HG03196 (cell line): ENCODE results near the gene IMPDH1.

ENCODE experiments used
- ATAC-seq: cut with Tn5 transposase; IDR thresholded peaks from one replicate; pipeline ENCODE4 v1.9.1; 2021; ENCODE audit not compliant: unreplicated experiment

Gene IMPDH1

GRCh38 chr7:128434413-128435326 is 24.9 kb upstream of the IMPDH1 start:
- no peak for ATAC-seq

GRCh38 chr7:128431754-128432153 is 22.0 kb upstream of the IMPDH1 start:
- no peak for ATAC-seq

DNA sequence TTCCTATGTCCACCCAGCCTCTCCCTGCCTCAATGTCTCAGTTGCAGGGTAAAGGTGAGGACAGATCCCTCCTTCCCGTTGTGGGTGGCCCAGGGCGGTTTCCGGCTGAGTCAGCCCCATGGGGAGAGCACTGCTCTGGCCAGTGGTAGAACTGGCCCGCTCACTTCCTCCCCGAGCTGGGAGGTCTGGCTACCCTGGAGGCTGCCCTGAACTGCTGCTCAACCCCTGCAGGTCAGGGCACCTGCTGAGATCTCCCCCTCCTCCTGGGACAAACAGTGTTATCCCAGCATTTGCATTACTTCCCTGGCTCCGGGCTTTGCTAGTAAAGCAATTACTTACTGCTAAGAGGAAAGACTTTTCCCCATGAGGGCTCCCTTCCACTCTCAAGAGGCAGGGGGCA is 21.4 kb upstream of the IMPDH1 start:
- no peak for ATAC-seq

DNA sequence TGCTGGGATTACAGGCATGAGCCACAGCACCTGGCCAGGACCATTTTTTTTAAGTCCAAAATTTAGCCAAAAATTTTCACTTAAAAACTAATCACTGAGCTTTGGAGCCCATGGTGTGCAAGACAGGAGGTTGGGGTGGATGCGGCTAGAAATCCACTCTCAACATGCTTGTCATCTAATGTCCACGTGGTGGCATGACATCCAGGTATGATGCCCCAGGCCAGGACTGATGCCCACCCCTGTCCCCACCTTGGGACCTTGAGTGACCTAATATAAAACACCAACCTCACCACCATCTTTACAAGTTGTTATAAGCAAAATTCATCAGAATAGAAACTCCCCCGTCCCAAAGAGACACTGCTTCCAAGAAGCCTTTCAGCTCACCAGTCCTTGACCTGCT is 20.4 kb upstream of the IMPDH1 start:
- no peak for ATAC-seq

DNA sequence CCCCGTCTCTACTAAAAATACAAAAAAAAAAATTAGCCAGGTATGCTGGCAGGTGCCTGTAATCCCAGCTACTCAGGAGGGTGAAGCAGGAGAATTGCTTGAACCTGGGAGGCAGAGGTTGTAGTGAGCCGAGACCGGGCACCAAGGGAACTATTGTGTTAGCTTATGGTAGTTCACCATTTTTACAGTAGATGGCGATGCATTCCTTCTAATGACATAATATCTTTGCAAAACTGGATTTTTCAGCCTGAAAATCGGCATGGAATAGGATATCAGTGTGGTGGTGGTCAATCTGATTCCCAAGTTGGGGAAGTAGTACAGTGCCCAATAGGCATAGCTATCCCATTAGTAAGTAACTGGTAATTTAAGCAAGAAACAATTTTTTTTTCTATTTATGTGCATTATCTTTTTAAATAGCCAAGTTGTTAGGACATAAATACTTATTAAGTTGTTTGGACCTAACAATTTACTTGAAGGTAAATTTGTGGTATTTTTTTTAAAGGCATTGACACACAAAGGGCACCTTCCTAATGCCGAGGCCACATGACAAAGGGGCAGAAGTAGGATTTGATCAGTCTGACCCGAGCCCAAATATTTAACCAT is 17.6 kb upstream of the IMPDH1 start:
- no peak for ATAC-seq

DNA sequence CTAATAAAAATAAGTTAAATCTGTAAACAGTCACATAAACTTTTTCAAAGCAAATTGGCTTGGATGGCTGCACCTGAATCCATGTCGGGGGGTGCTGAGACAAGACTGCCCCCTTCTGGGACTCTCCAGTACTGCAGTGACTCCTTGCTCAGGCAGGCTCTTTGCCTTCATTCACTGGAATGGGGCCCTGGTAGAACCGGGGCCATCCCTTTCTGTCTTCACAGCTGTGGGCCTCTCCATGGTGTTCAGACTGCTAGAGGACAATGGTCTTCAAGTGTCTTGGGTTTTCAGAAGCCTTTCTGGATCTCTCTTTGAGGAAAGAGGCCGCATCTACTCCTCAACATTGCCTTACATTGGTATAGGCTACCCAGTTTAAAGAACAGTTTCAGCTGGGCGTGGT is 16.1 kb upstream of the IMPDH1 start:
- ATAC-seq: no peak

DNA sequence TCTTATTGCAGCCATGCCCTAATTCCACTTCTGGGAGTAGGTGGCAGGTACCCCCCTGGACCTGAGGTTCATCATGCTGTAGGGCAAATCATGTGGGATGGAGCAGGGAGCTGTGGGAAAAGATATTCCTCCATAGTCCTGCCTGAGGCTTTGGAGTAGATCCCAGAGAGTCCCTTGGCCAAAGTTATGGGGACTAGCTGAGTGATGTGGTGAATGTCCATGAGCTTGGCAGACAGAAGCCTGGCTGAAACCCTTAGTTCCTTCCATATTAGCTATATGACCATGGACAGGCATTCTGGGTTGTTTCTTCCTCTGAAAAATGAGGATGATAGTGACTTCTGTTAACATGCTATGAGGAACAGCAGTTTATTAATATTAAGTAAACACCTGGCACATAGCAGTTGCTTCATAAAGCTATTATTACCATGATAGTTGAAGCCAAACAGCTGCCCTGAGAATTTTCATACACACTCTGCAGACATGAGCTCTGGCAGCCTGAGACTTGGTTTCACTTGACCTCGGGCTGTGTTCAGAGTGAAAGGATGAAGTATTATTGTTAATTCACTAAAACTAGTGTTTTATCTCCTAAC is 15.0 kb upstream of the IMPDH1 start:
- no peak for ATAC-seq

DNA sequence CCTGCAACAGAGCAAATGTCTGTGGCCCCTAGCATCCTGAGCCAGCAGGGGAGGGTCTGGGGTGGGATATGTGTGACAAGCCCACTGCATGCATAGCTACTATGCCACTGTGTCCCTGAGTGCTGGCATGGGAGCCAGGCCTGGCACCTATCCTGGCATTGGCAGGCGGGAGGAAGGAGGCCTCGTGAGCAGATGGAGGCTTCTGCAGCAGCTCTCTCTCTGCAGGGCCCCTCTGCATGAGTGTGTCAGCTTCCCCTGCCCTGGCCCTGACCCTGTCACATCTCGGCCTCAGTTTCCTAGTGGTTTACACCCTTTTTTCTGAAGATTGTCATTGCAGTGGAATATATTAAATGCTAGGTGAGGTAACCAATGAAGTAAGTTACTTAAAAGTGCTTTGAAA is 13.1 kb upstream of the IMPDH1 start:
- ATAC-seq: no peak

DNA sequence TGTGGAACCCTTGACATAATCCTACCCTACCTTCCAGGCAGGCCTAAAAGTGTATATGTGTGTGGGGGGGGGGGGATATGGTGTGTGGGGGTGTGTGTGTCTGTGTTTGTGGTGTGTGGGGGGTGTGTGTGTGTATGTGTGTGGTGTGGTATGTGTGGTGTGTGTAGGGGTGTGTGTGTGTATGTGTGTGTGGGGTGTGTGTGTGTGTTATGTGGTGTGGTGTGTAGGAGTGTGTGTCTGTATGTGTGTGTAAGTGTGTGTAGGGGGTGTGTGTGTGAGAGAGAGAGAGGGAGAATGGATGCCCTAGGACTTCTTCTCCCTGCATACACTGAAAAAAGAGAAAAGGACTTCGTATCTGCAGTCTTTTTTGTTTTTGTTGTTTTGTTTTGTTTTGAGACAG is 12.3 kb upstream of the IMPDH1 start:
- ATAC-seq: no peak

- ATAC-seq: no peak
Measured at GRCh38 chr7:128421384-128421783, 11.6 kb upstream of the IMPDH1 start.

DNA sequence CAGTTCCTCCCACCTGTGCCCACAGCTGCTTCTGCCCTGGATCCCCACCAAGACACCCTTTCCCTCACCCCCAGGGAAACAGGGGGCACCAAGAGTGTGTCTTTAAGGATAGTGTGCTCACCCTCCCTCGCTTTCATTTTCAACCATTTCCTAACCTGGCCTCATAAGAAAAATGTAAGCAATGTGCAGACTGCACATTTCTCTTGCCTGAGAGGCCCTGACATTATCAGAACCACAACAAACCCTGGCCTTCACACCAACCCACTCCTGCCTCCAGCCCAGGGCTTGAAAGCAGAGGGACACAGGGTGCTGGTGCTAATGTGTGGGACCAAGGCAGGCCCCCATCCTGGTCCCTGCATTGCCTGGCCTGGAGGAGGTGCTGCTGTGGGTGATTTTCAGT is 11.0 kb upstream of the IMPDH1 start:
- no peak for ATAC-seq

DNA sequence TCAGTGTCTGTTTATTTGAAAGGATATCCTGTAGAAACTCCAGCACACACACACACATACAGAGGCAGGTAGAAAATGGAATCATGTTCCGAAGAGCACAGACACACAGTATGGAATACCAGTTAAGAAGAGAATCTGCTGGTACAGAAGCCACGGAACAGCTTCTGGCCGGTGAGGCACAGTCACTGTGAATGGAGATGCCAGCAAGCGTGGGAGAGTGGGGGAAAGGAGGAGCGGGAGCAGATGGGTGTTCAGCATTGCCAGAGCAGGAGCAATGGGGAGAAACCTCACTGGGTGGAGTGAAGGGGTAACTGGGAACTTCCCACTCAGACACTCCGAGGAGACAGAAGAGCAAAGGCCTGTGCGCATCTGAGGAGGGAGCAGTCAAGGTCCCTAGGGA is 9.5 kb upstream of the IMPDH1 start:
- ATAC-seq: no peak

DNA sequence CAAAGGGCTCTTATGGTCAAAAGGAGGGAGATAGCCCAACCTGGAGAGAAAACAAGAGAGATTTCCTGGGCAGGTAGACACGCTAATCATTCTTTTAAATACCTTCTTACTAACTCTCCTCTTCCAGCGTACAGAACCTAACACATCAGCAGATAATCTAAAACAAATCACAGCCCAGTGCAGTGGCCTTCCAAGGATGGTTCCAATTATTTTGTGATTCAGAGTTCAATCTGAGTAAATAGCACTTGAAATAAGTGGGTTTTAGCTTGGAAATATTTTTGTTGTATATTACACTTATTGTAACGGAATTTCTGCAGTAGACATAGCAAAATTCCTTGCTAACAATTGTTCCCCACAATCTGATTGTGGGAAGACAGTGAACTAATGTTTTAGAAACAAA is 7.3 kb upstream of the IMPDH1 start:
- no peak for ATAC-seq

GRCh38 chr7:128415217-128415785 is 5.5 kb upstream of the IMPDH1 start:
- ATAC-seq: no peak

DNA sequence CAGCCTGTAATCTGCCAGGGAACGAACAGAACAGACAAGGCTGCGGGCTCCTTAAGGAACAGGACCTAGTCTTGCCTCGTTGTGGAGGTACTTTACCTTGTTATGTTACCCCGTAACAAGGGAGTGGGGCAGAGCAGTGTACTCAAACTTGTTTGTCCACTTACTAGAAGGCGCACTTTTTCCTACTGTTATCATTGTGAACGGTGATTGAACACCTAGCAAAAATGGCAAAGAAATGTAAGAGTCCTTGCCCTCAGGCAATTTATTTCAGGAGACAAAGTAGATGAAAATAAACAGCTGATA is 620 bp upstream of the IMPDH1 start:
- no peak for ATAC-seq

GRCh38 chr7:128408709-128409595 is 830 bp downstream of the IMPDH1 start:
- no peak for ATAC-seq

DNA sequence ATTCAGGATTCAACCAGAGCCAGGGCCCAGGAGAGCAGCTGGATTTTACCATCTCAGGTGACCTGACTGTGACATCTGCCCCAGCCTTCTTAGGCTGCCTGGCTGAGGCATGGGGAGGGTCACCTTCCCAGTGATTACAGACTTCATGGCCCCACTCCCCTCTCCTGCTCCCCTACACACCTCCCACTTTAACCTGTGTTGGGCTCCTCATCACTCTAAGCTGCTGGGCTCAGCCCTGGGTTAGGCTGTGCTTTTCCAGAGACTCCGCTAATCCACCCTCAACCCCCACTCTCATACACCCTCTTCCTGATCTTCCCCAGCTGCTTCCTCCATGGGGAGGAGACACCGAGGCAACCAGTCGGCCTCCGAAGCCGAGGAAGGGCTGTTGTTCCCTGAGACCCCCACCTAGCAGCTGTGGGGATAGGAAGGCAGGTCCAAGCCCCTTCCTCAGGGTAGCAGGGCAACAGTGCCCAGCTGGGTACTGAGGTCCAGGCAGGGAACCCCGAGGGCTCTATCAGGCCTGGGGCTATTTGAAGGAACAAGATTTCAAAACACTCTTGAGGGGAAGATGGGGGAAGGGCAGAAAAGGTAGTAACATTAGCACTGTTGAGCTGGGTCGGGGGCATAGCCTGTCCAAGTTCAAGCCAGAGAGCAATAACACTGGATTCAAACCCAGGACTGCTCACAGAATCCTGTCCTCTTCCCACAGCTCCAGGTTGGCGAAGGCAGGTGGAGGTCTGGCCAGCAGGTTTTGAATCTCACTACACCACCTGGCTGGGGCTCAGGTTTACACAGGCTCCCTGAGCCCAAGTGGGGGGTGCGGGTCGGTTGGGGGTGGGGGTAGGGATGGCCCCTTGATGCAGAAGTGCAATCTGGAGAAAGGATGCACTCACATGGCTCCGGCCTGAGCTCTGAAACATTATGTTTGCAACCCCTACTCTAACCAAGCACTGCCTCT is 1.8 kb downstream of the IMPDH1 start:
- ATAC-seq: no peak

- ATAC-seq: no peak
Measured at GRCh38 chr7:128407233-128407589, 2.6 kb downstream of the IMPDH1 start.

- ATAC-seq: no peak
Measured at GRCh38 chr7:128406314-128407232, 3.2 kb downstream of the IMPDH1 start.
